Lung (tissue), 16 donors: ENCODE data around the gene SRPX. TPM values are rescaled to one million over a fixed set of nuclear protein-coding genes. Genes with fewer than 3 reads are reported as not detected.

ENCODE experiments used
- ATAC-seq: fragments of 200-7000 bp; cut with Tn5 transposase; one replicate; pipeline ENCODE4 v1.9.1; 2020; ENCODE audit warnings: moderate number of reproducible peaks; ENCODE audit not compliant: insufficient read depth, low FRiP score
- DNase-seq, 3 donors: peaks; one replicate each; pipeline ENCODE4 v3.0.0-alpha.2; 2013 to 2017
- H3K27ac ChIP-seq, 2 donors: one replicate each; pipeline ENCODE4 v1.5.1; 2013; ENCODE audit warnings: mild to moderate bottlenecking in 2 of 2, moderate library complexity in 2 of 2, control low read depth in 1 of 2, inconsistent platforms in 1 of 2, low read depth in 1 of 2, low read length in 1 of 2
- H3K27me3 ChIP-seq, 3 donors: one replicate each; pipeline ENCODE4 v1.5.1; 2013; ENCODE audit warnings: low read length in 2 of 3; ENCODE audit not compliant: control insufficient read depth in 3 of 3, insufficient read depth in 3 of 3
- H3K36me3 ChIP-seq, 4 donors: one replicate each; pipeline ENCODE4 v1.5.1; 2013; ENCODE audit warnings: low read length in 4 of 4, mild to moderate bottlenecking in 1 of 4, moderate library complexity in 1 of 4; ENCODE audit not compliant: control insufficient read depth in 4 of 4, insufficient read depth in 4 of 4
- H3K4me1 ChIP-seq, 5 donors: one replicate each; pipeline ENCODE4 v1.5.1; 2013; ENCODE audit warnings: low read length in 5 of 5, mild to moderate bottlenecking in 2 of 5, moderate library complexity in 1 of 5; ENCODE audit not compliant: control insufficient read depth in 5 of 5, insufficient read depth in 5 of 5
- H3K4me3 ChIP-seq: one replicate; pipeline ENCODE4 v1.5.1; 2013; ENCODE audit warnings: mild to moderate bottlenecking, control low read depth, moderate library complexity
- H3K9ac ChIP-seq, 2 donors: one replicate each; pipeline ENCODE4 v1.5.1; 2013; ENCODE audit warnings: low read length in 2 of 2, control low read depth in 1 of 2; ENCODE audit not compliant: insufficient read depth in 1 of 2
- H3K9me3 ChIP-seq, 4 donors: one replicate each; pipeline ENCODE4 v1.5.1; 2013; ENCODE audit warnings: low read length in 3 of 4, mild to moderate bottlenecking in 1 of 4, moderate library complexity in 1 of 4; ENCODE audit not compliant: control insufficient read depth in 4 of 4, insufficient read depth in 3 of 4
- WGBS, 2 donors: extraction: QIAGEN DNeasy Blood & Tissue Kit; methylation state at CpG; one replicate each; pipeline ENCODE4 v1.1.7; 2013; 5-methylcytosine and 5-hydroxymethylcytosine counted together
- long read RNA-seq, 5 donors: transcript quantifications; one replicate each; lab custom pipeline, GENCODE V29; 2026
- polyA plus RNA-seq, 2 donors: library from polyadenylated mRNA; stranded (reverse); fragments of 200-250 nt; gene quantifications; one replicate each; pipeline ENCODE4 v1.2.1, GENCODE V29; 2013
- total RNA-seq, 2 donors: library from RNA; depleted of rRNA in 1 of 2; stranded (reverse); fragments of >200 nt in 1 of 2; gene quantifications; one replicate each; pipeline ENCODE4 v1.2.1, GENCODE V29; 2014 to 2021
- TF ChIP-seq, protein P1 (sequence below): IDR thresholded peaks from 2 replicates; pipeline ENCODE4 v1.5.1; 2012; ENCODE audit warnings: mild to moderate bottlenecking; ENCODE audit errors: control extremely low read depth, extremely low read depth
- donor health status: control.
- donor health status: control.
- donor health status: Bipolar disorder and iron deficiency.
- donor health status: healthy.
- donor health status: DM: yes; HTN: yes; CAD: no.

The SRPX gene, protein sequence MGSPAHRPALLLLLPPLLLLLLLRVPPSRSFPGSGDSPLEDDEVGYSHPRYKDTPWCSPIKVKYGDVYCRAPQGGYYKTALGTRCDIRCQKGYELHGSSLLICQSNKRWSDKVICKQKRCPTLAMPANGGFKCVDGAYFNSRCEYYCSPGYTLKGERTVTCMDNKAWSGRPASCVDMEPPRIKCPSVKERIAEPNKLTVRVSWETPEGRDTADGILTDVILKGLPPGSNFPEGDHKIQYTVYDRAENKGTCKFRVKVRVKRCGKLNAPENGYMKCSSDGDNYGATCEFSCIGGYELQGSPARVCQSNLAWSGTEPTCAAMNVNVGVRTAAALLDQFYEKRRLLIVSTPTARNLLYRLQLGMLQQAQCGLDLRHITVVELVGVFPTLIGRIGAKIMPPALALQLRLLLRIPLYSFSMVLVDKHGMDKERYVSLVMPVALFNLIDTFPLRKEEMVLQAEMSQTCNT
- total RNA-seq (10 to 100 TPM; 44.9 to 47.6 TPM), polyA plus RNA-seq (10 to 100 TPM; 43.4 to 71.0 TPM)
- long read RNA-seq, donor 1, transcript SRPX-201 (10 exons, 1,874 nt), result major isoform, 13 of 16 reads
- long read RNA-seq, donor 1, partial matches to known transcripts, result 0 of 16 reads
- long read RNA-seq, donor 1, other reads (novel, unspliced or antisense), result 0 of 16 reads
- long read RNA-seq, donor 2, partial matches to known transcripts, result 0 of 4 reads
- long read RNA-seq, donor 2, other reads (novel, unspliced or antisense), result 0 of 4 reads
- long read RNA-seq, donor 3, partial matches to known transcripts, result 0 of 1 reads
- long read RNA-seq, donor 3, other reads (novel, unspliced or antisense), result 0 of 1 reads
- long read RNA-seq, donor 4, partial matches to known transcripts, result 0 of 5 reads
- long read RNA-seq, donor 4, other reads (novel, unspliced or antisense), result 0 of 5 reads
- long read RNA-seq, donor 5, transcript SRPX-201 (10 exons, 1,874 nt), result major isoform, 17 of 27 reads
- long read RNA-seq, donor 5, partial matches to known transcripts, result 9 of 27 reads
- long read RNA-seq, donor 5, other reads (novel, unspliced or antisense), result 0 of 27 reads

DNA sequence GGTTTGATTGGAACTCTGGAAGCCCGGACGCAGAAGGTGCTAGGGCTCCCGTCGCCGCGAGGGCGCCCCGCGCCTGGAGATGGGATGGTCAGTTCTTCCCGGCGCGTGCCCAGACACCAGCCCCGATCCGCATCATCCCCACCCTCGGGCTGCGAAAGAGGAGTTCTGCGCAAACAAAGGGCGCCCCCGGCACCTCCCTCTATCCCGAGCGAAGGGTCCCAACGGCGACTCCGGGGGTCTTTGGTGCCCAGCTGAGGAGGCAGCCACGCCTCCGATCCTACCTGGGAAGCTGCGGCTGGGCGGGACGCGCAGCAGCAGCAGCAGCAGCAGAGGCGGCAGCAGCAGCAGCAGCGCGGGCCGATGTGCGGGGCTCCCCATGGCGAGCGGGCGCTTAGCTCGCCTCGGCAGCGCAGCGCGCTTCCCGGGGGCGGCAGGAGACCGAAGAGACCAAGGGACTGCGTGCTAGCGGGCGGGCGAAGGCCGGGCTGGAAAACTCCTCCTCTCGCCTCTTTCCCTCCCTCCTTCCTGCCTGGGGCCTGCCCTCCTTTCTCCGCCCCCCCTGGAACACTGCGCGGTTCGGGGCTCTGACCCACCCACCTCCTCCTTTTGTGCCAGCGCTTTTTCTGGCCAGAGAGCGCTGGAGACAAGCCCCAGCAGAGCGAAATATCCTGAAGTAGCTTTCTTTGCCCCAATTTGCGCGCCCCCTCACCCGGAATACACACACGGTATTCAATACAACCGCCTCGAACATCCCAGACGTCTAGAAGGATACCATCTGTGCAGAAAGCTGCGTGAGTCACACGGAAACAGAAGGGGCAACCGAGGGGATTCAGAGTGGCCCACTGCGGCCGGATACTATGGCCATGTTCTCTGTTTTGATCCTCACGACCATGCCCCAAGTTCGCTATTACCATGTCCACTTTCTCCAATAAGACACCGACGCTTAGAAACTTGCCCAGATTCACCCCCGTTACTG is at the start of gene SRPX:
Gene SRPX (minus strand): TSS at position 457 of the 976 bp plus-strand sequence. CDS start 79 bp downstream, at position 378.
- Histone ChIP-seq H3K27ac (peak within 1 kb of the TSS in 1 of 2 donors; percentile 81), H3K27me3 (peaks cover 0 to 13% (median 5%) of the 10 kb centered on the region in 3 donors), H3K4me3 (peak within 1 kb of the TSS; percentile 37), H3K4me1 (peaks cover 0 to 5% (median 0%) of the 10 kb centered on the region in 5 donors), H3K9me3 (peaks cover 0 to 9% (median 0%) of the 10 kb centered on the region in 4 donors), H3K36me3 (no peaks in the 10 kb centered on the region), H3K9ac (peak within 1 kb of the TSS; percentile 29 to 42)
- TF ChIP-seq, protein P1, sequence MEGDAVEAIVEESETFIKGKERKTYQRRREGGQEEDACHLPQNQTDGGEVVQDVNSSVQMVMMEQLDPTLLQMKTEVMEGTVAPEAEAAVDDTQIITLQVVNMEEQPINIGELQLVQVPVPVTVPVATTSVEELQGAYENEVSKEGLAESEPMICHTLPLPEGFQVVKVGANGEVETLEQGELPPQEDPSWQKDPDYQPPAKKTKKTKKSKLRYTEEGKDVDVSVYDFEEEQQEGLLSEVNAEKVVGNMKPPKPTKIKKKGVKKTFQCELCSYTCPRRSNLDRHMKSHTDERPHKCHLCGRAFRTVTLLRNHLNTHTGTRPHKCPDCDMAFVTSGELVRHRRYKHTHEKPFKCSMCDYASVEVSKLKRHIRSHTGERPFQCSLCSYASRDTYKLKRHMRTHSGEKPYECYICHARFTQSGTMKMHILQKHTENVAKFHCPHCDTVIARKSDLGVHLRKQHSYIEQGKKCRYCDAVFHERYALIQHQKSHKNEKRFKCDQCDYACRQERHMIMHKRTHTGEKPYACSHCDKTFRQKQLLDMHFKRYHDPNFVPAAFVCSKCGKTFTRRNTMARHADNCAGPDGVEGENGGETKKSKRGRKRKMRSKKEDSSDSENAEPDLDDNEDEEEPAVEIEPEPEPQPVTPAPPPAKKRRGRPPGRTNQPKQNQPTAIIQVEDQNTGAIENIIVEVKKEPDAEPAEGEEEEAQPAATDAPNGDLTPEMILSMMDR, result no peak
- 6 to 32% methylated on average over 47 to 76 of the region's 76 CpGs for WGBS, 2 donors
- DNase-seq (peak; percentile 59 to 72 (median 69)), ATAC-seq (peak; percentile 51)

DNA sequence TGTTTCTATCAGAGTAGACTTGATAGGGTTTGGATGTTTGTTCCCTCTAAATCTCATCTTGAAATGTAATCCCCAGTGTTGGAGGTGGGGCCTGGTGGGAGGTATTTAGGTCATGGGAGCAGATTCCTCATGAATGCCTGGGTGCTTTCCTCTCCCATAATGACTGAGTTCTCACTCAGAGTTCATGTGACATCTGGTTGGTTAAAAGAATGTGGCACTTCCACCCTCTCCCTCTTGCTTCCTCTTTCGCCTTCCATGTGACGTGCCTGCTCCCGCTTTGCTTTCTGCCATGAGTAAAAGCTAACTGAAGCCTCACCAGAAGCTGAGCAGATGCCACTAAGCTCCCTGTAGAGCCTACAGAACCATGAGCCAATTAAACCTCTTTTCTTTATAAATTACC is 47.3 kb upstream of the SRPX start:
- WGBS, 2 donors, result 72 to 86% methylated on average over 3 of the region's 3 CpGs
- H3K27me3 ChIP-seq, result peaks cover 0 to 22% (median 5%) of the 10 kb centered on the region in 3 donors
- H3K4me3 ChIP-seq, result no peak overlapping the region
- TF ChIP-seq, protein P1, result no peak
- ATAC-seq, result no peak
- no peaks in the 10 kb centered on the region for H3K9me3 ChIP-seq
- DNase-seq, result no peak
- no peak overlapping the region for H3K9ac ChIP-seq
- no peak overlapping the region for H3K27ac ChIP-seq
- peaks cover 0 to 1% (median 0%) of the 10 kb centered on the region in 5 donors for H3K4me1 ChIP-seq
- H3K36me3 ChIP-seq, result no peaks in the 10 kb centered on the region
